Measurements from ENCODE around the gene IVD. TPM values are rescaled to one million over a fixed set of nuclear protein-coding genes. Genes with fewer than 3 reads are reported as not detected.

The IVD gene
- total RNA-seq, 3 donors from 2014 or later: 65.8 to 88.3 (median 74.8) TPM

DNA sequence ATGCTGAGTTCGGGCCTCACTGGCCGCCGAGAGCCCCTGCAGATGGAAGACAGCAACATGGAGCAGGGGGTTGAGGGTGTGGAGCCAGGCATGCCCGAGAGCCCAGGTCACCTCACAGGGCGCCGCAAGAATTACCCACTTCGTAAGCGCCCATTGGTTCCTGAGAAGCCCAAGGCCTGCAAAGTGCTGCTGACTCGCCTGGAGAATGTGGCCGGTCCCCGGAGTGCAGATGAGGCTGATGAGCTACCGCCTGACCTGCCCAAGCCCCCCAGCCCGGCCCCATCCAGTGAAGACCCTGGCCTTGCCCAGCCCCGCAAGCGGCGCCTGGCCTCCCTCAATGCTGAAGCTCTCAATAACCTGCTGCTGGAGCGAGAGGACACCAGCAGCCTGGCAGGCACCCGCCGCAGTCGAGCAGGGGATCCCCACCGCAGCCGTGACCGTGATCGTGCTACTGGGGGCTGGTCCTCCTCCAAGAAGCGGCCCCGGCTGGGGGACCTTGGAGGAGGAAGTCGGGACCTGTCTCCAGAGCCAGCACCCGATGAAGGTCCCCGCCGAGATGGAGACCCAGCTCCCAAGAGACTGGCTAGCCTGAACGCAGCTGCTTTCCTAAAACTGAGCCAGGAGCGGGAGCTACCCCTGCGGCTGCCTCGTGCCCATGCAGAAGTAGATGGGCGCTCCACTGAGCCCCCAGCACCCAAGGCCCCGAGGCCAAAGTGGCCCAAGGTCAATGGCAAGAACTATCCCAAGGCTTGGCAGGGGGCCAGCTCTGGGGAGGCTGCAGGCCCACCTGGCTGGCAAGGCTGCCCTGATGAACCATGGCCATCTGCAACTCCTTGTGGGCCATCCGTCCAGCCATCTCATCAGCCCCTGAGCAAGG lies 53.1 kb downstream of the IVD start:
- H3K9me3 ChIP-seq: no peaks in the 10 kb centered on the region
- no peak for ATAC-seq
- DNase-seq: no peak

GRCh38 chr15:40459391-40460015 lies 53.9 kb downstream of the IVD start:
- Histone ChIP-seq H3K4me3 (no peak overlapping the region), H3K9me3 (no peaks in the 10 kb centered on the region), H3K36me3 (ENCODE audit: low read depth) (no peaks in the 10 kb centered on the region), H3K4me1 (ENCODE audit: low read depth) (peaks cover 9% of the 10 kb centered on the region)
- intact Hi-C loops (cut with DNase I, micrococcal nuclease): no loop called here
- DNase-seq (no peak), ATAC-seq (no peak)
- TF ChIP-seq, protein P1, sequence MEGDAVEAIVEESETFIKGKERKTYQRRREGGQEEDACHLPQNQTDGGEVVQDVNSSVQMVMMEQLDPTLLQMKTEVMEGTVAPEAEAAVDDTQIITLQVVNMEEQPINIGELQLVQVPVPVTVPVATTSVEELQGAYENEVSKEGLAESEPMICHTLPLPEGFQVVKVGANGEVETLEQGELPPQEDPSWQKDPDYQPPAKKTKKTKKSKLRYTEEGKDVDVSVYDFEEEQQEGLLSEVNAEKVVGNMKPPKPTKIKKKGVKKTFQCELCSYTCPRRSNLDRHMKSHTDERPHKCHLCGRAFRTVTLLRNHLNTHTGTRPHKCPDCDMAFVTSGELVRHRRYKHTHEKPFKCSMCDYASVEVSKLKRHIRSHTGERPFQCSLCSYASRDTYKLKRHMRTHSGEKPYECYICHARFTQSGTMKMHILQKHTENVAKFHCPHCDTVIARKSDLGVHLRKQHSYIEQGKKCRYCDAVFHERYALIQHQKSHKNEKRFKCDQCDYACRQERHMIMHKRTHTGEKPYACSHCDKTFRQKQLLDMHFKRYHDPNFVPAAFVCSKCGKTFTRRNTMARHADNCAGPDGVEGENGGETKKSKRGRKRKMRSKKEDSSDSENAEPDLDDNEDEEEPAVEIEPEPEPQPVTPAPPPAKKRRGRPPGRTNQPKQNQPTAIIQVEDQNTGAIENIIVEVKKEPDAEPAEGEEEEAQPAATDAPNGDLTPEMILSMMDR (IDR thresholded peaks at IDR 0.05): no peak

More for the DNA sequence above, 53.1 kb downstream of the IVD start:
- Histone ChIP-seq H3K4me3 (no peak overlapping the region), H3K36me3 (ENCODE audit: low read depth) (no peaks in the 10 kb centered on the region), H3K4me1 (ENCODE audit: low read depth) (peaks cover 15% of the 10 kb centered on the region)
- TF ChIP-seq, protein P1 (IDR thresholded peaks at IDR 0.05): no peak
- intact Hi-C loops (cut with DNase I, micrococcal nuclease): no loop called here

DNA sequence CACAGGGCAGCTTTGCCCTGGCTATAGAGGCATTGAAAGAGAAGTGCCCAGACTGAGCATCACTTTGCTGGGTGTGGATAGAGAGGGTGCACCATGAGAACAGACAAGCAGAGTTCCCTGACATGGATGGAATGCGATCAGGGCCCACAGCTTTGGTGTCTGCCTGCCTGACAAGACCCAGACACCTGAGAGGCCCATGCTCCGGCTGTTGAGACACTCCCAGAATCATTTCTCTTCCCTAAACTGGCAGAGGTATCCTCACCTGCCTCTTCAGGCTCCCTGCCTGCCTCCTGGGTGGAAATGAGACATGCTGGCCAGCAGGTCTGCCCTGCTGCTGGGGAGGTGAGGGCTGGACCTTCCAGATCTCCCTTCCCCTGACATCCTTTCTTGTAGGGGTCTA lies 54.8 kb downstream of the IVD start:
- H3K36me3 ChIP-seq (ENCODE audit: low read depth): no peaks in the 10 kb centered on the region
- no peak for ATAC-seq
- intact Hi-C loops (cut with DNase I, micrococcal nuclease): no loop called here
- no peaks in the 10 kb centered on the region for H3K9me3 ChIP-seq
- H3K4me1 ChIP-seq (ENCODE audit: low read depth): peaks cover 7% of the 10 kb centered on the region
- H3K4me3 ChIP-seq: no peak overlapping the region
- no peak for DNase-seq
- TF ChIP-seq, protein P1 (IDR thresholded peaks at IDR 0.05): no peak

DNA sequence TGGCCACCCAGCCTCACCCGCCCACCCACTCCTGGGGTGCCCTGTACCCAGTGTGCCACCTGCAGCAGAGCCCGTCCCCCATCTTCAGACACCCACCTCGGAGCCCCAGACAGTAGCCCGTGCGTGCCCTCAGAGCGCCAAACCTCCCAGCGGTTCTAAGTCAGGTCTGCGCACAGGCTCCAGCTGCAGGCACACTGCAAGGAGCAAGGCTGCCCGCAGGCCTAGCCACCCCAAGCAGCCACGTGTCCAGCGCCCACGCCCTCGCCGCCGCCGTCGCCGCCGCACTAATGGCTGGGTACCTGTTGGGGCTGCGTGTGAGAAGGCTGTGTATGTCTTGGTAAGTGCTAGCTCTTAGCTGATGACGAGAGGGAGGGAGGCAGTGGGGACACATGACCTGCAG lies 56.4 kb downstream of the IVD start:
- intact Hi-C loops (cut with DNase I, micrococcal nuclease): no loop called here
- no peak overlapping the region for H3K4me3 ChIP-seq
- DNase-seq (no peak), ATAC-seq (no peak)
- TF ChIP-seq, protein P1 (IDR thresholded peaks at IDR 0.05): no peak
- H3K4me1 ChIP-seq (ENCODE audit: low read depth): peaks cover 3% of the 10 kb centered on the region
- H3K9me3 ChIP-seq: no peaks in the 10 kb centered on the region
- H3K36me3 ChIP-seq (ENCODE audit: low read depth): no peaks in the 10 kb centered on the region

DNA sequence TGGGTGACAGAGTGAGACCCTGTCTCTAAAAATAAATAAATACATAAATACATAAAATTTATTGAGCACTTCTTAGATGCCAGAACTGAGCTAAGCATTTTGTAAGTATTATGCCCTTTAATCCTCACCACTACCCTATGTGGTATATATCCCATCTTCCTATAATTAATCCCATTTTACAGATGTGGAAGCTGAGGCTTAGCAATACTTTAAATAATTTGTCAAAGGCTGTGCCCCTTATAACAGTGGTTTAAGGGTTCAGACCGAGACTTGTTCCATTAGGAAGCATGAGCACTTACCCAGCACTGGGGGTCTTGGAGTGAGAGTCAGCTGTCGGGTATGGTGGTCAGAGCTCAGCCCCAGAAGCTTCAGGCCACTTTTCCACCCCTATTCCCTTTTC lies 57.7 kb downstream of the IVD start:
- Histone ChIP-seq H3K4me1 (ENCODE audit: low read depth) (peaks cover 3% of the 10 kb centered on the region), H3K36me3 (ENCODE audit: low read depth) (no peaks in the 10 kb centered on the region), H3K9me3 (no peaks in the 10 kb centered on the region), H3K4me3 (no peak overlapping the region)
- TF ChIP-seq, protein P1 (IDR thresholded peaks at IDR 0.05): no peak
- DNase-seq: no peak
- intact Hi-C loops (cut with DNase I, micrococcal nuclease): no loop called here
- ATAC-seq: no peak
